ENCODE results near the gene GEMIN7.

DNA sequence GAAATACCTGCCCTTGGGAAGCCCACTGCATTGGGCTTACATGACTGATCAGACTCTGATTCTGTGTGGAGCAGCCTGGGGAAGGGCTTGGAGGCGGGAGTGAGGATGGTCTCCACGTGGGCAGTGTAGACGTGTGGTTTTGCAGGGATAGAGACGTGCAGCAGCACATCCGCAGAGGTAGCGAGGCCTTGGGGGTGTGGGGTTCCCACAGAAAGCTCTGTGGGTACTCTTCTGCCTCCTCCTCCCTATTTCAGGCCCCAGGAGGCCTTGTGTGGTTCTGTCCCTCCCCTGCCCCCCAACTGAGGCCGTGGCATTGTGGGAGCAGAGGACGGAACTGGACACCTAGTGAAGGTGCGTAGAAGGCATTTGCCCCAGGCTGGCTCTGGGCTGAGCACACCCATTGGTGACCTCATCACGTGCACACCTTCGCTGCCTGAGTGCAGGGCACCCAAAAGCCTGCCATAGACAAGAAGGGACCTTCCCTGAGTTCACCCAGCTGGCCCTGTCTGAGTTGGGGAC, 42.8 kb downstream of the GEMIN7 start:
- TF ChIP-seq, protein P1, sequence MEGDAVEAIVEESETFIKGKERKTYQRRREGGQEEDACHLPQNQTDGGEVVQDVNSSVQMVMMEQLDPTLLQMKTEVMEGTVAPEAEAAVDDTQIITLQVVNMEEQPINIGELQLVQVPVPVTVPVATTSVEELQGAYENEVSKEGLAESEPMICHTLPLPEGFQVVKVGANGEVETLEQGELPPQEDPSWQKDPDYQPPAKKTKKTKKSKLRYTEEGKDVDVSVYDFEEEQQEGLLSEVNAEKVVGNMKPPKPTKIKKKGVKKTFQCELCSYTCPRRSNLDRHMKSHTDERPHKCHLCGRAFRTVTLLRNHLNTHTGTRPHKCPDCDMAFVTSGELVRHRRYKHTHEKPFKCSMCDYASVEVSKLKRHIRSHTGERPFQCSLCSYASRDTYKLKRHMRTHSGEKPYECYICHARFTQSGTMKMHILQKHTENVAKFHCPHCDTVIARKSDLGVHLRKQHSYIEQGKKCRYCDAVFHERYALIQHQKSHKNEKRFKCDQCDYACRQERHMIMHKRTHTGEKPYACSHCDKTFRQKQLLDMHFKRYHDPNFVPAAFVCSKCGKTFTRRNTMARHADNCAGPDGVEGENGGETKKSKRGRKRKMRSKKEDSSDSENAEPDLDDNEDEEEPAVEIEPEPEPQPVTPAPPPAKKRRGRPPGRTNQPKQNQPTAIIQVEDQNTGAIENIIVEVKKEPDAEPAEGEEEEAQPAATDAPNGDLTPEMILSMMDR (conservative IDR thresholded peaks at IDR 0.05), result no peak
- TF ChIP-seq EZH2 (IDR thresholded peaks at IDR 0.05; ENCODE audit: low read depth), result no peak
